ENCODE measurements around the gene SLC30A7. TPM values are rescaled to one million over a fixed set of nuclear protein-coding genes. Genes with fewer than 3 reads are reported as not detected.
A peak's percentile ranks its signal among the peaks of the same experiment; 100 is the strongest.

SLC30A7 gene
- total RNA-seq, 1 donor from 2014 or later = 28.2 TPM

DNA sequence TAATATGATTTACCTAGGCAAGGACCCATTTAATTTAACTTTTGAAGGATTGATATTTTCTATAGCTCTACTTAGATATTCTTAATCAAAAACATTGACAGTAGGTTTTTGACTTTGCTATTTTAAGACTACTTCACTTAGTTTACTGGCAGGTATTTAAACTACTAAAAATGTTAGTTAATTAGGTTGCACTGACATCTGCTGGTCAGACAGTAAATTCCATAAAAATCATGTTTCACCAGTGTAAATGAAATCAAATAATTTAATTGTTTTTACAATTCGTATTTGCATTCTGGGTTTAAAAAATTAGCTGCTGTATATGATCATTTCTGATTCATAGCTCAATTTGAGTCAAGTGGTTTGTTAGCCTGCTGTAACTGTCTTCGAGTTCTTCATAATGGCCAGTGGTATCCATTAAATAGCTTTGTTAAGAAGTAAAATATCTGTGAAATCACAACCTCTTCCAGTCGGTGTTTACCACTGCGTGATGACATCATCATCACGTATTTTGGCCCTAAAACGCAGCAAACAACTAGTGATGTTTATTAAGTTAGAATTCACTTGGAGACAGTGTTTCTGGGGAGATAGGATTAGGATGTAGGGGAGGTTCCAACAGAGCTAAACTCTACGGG lies 27.4 kb upstream of the SLC30A7 start:
- Mint-ChIP-seq H3K9me3 (ENCODE audit: low read depth) (no peaks in the 10 kb centered on the region), H3K27me3 (no peaks in the 10 kb centered on the region), H3K27ac (no peak overlapping the region), H3K4me1 (ENCODE audit: low read depth) (no peaks in the 10 kb centered on the region), H3K4me3 (ENCODE audit: low read depth) (no peak overlapping the region), H3K36me3 (ENCODE audit: insufficient read depth) (no peaks in the 10 kb centered on the region)
- no peak for DNase-seq (ENCODE audit: low spot score, unreplicated experiment)
- TF ChIP-seq, protein P1, sequence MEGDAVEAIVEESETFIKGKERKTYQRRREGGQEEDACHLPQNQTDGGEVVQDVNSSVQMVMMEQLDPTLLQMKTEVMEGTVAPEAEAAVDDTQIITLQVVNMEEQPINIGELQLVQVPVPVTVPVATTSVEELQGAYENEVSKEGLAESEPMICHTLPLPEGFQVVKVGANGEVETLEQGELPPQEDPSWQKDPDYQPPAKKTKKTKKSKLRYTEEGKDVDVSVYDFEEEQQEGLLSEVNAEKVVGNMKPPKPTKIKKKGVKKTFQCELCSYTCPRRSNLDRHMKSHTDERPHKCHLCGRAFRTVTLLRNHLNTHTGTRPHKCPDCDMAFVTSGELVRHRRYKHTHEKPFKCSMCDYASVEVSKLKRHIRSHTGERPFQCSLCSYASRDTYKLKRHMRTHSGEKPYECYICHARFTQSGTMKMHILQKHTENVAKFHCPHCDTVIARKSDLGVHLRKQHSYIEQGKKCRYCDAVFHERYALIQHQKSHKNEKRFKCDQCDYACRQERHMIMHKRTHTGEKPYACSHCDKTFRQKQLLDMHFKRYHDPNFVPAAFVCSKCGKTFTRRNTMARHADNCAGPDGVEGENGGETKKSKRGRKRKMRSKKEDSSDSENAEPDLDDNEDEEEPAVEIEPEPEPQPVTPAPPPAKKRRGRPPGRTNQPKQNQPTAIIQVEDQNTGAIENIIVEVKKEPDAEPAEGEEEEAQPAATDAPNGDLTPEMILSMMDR (IDR thresholded peaks at IDR 0.05; ENCODE audit: unreplicated experiment) = peak; percentile 74

DNA sequence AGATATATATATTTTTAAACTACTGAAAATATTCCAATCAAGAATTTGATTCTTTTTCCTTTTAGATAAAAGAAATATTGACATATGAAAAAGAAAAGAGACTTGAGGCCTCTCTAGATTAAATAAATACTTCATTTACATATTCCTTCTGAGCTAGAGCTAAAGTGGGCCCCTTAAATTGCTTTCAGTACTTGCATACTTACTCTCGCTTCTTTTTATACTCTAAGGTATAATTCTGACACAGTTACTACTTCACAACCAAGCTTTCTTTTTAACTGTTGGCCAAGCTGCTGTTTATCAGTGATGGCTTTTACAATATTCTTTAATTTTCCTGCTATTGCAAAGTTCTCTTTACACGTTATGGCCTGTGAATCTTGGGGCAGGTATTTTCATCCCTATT lies 25.9 kb upstream of the SLC30A7 start:
- Mint-ChIP-seq H3K27me3 (no peaks in the 10 kb centered on the region), H3K36me3 (ENCODE audit: insufficient read depth) (peaks cover 3% of the 10 kb centered on the region), H3K9me3 (ENCODE audit: low read depth) (no peaks in the 10 kb centered on the region)

DNA sequence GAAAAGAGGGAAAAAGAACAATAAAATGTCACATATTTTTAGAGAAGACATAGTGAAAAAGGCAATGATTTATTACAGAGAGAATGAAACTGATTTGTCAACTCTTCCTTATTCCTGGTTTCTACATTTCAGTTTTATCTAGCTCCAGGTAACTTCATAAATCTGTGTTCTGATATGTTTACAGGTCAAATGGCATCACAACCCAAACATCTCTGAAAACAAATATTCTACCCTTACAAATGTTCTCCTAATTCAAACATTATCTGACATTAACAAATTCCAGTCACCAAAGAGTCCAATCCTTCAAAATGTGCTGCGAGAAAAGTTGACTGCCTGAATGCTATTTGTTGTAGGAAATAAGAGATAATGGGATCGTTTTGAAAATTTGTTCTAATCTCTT lies 21.5 kb upstream of the SLC30A7 start:
- H3K9me3 Mint-ChIP-seq (ENCODE audit: low read depth) = no peaks in the 10 kb centered on the region
- TF ChIP-seq, protein P1 (IDR thresholded peaks at IDR 0.05; ENCODE audit: unreplicated experiment) = no peak
- no peak overlapping the region for H3K4me3 Mint-ChIP-seq (ENCODE audit: low read depth)
- no peak overlapping the region for H3K27ac Mint-ChIP-seq
- DNase-seq (ENCODE audit: low spot score, unreplicated experiment) = no peak
- peaks cover 7% of the 10 kb centered on the region for H3K36me3 Mint-ChIP-seq (ENCODE audit: insufficient read depth)
- no peaks in the 10 kb centered on the region for H3K27me3 Mint-ChIP-seq
- H3K4me1 Mint-ChIP-seq (ENCODE audit: low read depth) = peaks cover 10% of the 10 kb centered on the region

More for the DNA sequence above, 25.9 kb upstream of the SLC30A7 start:
- Mint-ChIP-seq H3K4me3 (ENCODE audit: low read depth) (no peak overlapping the region), H3K4me1 (ENCODE audit: low read depth) (peaks cover 6% of the 10 kb centered on the region), H3K27ac (no peak overlapping the region)
- DNase-seq (ENCODE audit: low spot score, unreplicated experiment) = no peak
- TF ChIP-seq, protein P1 (IDR thresholded peaks at IDR 0.05; ENCODE audit: unreplicated experiment) = no peak

DNA sequence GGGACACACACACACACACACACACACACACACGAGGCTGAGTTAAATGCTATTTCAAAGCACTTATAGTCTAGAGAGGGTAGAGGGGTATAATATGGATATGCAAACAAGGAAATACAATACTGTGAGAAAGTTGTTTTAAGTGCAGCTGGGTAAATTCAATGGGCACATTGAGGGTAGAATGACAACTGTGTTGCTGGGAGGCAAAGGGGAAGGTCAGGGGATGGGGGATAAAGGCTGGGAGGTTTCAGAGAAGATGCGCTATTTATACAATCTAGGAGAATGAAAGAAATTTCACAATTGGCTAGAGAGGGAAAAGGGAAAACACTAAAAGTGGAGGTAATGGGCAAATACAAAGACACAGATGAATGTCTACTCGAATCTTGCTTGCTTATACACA lies 20.7 kb upstream of the SLC30A7 start:
- H3K9me3 Mint-ChIP-seq (ENCODE audit: low read depth) = no peaks in the 10 kb centered on the region
- peaks cover 7% of the 10 kb centered on the region for H3K36me3 Mint-ChIP-seq (ENCODE audit: insufficient read depth)
- no peaks in the 10 kb centered on the region for H3K27me3 Mint-ChIP-seq
- peaks cover 10% of the 10 kb centered on the region for H3K4me1 Mint-ChIP-seq (ENCODE audit: low read depth)
- H3K27ac Mint-ChIP-seq = peak overlapping the region; percentile 58
- no peak for DNase-seq (ENCODE audit: low spot score, unreplicated experiment)
- TF ChIP-seq, protein P1 (IDR thresholded peaks at IDR 0.05; ENCODE audit: unreplicated experiment) = no peak
- H3K4me3 Mint-ChIP-seq (ENCODE audit: low read depth) = no peak overlapping the region

DNA sequence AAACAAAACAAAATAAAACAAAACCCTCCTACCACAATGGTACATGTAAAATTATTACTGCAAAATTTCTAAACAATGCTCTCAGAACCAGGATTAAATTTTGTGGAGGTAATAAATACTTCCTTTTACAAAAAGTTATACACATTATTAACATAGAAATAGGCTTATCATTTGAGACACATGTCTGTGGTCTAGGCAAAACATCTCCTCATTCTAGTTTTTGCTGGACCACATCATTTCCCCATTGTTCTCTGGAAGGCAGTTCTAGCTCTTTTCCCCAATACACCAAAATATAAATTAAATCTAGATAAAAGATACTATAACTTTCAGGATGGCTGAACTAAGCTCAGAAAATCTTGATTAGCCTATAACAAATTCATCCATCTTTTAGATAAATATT lies 19.6 kb upstream of the SLC30A7 start:
- Mint-ChIP-seq H3K27me3 (no peaks in the 10 kb centered on the region), H3K4me3 (ENCODE audit: low read depth) (no peak overlapping the region), H3K36me3 (ENCODE audit: insufficient read depth) (peaks cover 7% of the 10 kb centered on the region), H3K9me3 (ENCODE audit: low read depth) (no peaks in the 10 kb centered on the region), H3K27ac (no peak overlapping the region), H3K4me1 (ENCODE audit: low read depth) (peaks cover 10% of the 10 kb centered on the region)
- no peak for DNase-seq (ENCODE audit: low spot score, unreplicated experiment)
- TF ChIP-seq, protein P1 (IDR thresholded peaks at IDR 0.05; ENCODE audit: unreplicated experiment) = no peak

All from progenitor cell of endocrine pancreas (in vitro differentiated cells).